GM06990 (cell line): ENCODE data around the gene TMEM182.

Experiments used
- DNase-seq: peaks from one replicate; pipeline ENCODE4 v3.0.0-alpha.2; 2011; ENCODE audit not compliant: insufficient read length; ENCODE audit errors: extremely low read depth
- H3K27me3 ChIP-seq: replicated peaks from 2 replicates; pipeline ENCODE4 v1.6.0; 2011; ENCODE audit warnings: low read length; ENCODE audit not compliant: control insufficient read depth, insufficient read depth
- H3K36me3 ChIP-seq: 2 replicates; pipeline ENCODE4 v1.5.1; 2011; ENCODE audit warnings: low read length; ENCODE audit not compliant: control insufficient read depth, insufficient read depth
- H3K4me3 ChIP-seq: replicated peaks from 2 replicates; pipeline ENCODE4 v1.5.1; 2011; ENCODE audit warnings: low read depth, mild to moderate bottlenecking, control low read depth, low read length
- CTCF ChIP-seq: IDR thresholded peaks from 2 replicates; pipeline ENCODE4 v1.5.1; 2011; ENCODE audit warnings: low read length, control low read depth, mild to moderate bottlenecking, inconsistent platforms; ENCODE audit not compliant: insufficient read depth, poor library complexity, severe bottlenecking

Gene TMEM182

GRCh38 chr2:102789349-102790090 is 27.7 kb downstream of the TMEM182 start:
- no peaks in the 10 kb centered on the region for H3K27me3 ChIP-seq
- no peak for TF ChIP-seq CTCF
- no peak for DNase-seq
- H3K4me3 ChIP-seq: no peak overlapping the region
- H3K36me3 ChIP-seq: no peaks in the 10 kb centered on the region

DNA sequence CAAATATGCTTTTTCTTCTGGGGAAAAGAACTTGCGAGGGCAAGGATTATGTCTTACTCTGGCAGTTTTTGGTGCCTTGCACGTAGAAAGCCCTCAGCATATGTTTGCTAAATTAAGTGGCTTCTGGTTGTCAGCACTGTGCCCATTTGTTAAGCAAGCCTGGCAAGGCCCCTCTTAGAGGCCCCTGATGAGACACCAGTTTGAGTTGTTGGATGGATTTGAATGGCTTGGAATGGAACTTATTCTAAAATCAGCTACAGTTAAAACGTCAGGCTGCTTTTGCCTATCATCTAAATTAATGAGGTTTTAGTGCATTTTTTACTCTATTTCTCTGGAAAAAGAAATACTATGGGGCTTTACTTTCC is 28.2 kb downstream of the TMEM182 start:
- no peak for TF ChIP-seq CTCF
- Histone ChIP-seq H3K4me3 (no peak overlapping the region), H3K36me3 (no peaks in the 10 kb centered on the region), H3K27me3 (no peaks in the 10 kb centered on the region)
- DNase-seq: no peak

DNA sequence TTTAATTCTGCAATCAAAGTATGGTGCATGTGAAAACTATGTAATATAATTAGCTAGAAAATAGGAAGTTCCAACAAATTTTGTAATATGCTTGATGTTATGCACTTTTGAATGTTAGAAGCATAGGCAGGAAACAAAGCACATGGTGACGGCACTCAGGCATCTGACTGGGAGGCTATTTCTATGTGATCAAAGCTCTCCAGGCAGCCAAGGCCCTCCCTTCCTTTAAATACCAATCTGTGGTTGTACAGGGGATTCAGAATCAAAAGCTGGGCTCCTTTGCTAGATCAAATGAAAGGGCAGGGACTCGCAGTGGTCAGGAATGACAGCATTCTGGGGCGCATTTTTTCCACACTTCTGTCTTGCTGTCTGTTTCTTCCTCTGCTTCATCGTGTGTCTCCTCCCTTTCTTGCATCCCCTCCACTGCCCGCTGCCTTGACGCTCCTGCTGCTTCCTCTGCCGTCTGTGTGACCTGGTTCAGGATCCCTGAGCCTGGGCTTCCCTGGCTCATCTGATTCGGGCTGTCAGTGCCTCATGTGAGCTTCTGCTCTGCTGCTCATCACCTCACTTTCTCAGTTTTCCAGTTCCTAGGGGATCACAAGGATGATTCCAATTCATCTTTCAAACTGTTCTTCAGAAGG is 30.9 kb downstream of the TMEM182 start:
- DNase-seq: no peak
- Histone ChIP-seq H3K27me3 (no peaks in the 10 kb centered on the region), H3K4me3 (no peak overlapping the region), H3K36me3 (no peaks in the 10 kb centered on the region)
- TF ChIP-seq CTCF: no peak

GRCh38 chr2:102795641-102796040 is 33.8 kb downstream of the TMEM182 start:
- no peak for DNase-seq
- Histone ChIP-seq H3K4me3 (no peak overlapping the region), H3K36me3 (no peaks in the 10 kb centered on the region), H3K27me3 (no peaks in the 10 kb centered on the region)
- TF ChIP-seq CTCF: no peak

DNA sequence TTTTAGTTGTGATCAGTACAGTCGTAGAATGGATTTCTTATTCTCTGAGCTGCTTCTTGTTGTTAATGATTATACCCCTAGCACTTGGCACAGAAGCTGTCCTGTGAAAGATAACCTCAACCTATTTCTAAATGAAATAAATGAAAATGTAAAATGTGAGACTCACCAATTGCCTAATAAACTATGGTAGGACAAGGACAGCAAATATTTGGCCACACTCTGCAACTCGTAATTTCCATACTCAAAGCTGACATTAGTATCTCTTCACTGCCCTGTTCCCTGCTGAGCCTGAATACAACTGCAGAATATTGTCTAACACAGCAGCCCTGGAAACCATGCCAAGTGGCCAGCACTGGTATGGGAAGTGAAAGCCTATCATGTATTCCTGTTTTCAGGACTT is 34.5 kb downstream of the TMEM182 start:
- no peak for DNase-seq
- H3K36me3 ChIP-seq: no peaks in the 10 kb centered on the region
- no peaks in the 10 kb centered on the region for H3K27me3 ChIP-seq
- H3K4me3 ChIP-seq: no peak overlapping the region
- TF ChIP-seq CTCF: no peak
